Natural killer cell (primary cell): Measurements from ENCODE around the gene MTMR3. TPM values are rescaled to one million over a fixed set of nuclear protein-coding genes. Genes with fewer than 3 reads are reported as not detected.

Source experiments
- ATAC-seq, 3 donors: fragments of 150-1000 bp in 2 of 3; fragments of 200-7000 bp in 1 of 3; cut with Tn5 transposase; 1 replicate in 1 of 3; 2 replicates in 2 of 3; pipeline ENCODE4 v1.10.0; 2021; ENCODE audit warnings: mild to moderate bottlenecking in 2 of 3, moderate library complexity in 2 of 3
- DNase-seq, 2 donors: peaks; one replicate each; pipeline versions ENCODE4 v3.0.0 to v3.0.0-alpha.2; 2013 to 2021; ENCODE audit warnings: mixed read lengths in 1 of 2
- H3K27ac ChIP-seq: one replicate; pipeline ENCODE4 v1.5.1; 2013; ENCODE audit warnings: mild to moderate bottlenecking, low read length
- H3K27me3 ChIP-seq: one replicate; pipeline ENCODE4 v1.6.1; 2013; ENCODE audit warnings: low read length; ENCODE audit not compliant: control insufficient read depth, insufficient read depth
- H3K36me3 ChIP-seq: one replicate; pipeline ENCODE4 v1.6.1; 2013; ENCODE audit warnings: low read length; ENCODE audit not compliant: control insufficient read depth, insufficient read depth
- H3K4me1 ChIP-seq: one replicate; pipeline ENCODE4 v1.6.1; 2013; ENCODE audit warnings: low read length; ENCODE audit not compliant: control insufficient read depth, insufficient read depth
- H3K4me3 ChIP-seq: one replicate; pipeline ENCODE4 v1.5.1; 2013; ENCODE audit warnings: low read length
- H3K9me3 ChIP-seq: one replicate; pipeline ENCODE4 v1.6.1; 2013; ENCODE audit warnings: low read length; ENCODE audit not compliant: control insufficient read depth, insufficient read depth
- H3K27ac Mint-ChIP-seq, 2 donors: one replicate each; pipeline ENCODE4 v1.8.0; 2022; ENCODE audit warnings: mild to moderate bottlenecking in 2 of 2, mixed read lengths in 2 of 2, moderate library complexity in 1 of 2
- H3K27me3 Mint-ChIP-seq, 2 donors: one replicate each; pipeline ENCODE4 v1.8.0; 2022; ENCODE audit warnings: low read depth in 2 of 2, mixed read lengths in 2 of 2
- H3K36me3 Mint-ChIP-seq: one replicate; pipeline ENCODE4 v1.8.0; 2022; ENCODE audit warnings: mixed read lengths
- H3K4me1 Mint-ChIP-seq, 2 donors: one replicate each; pipeline ENCODE4 v1.8.0; 2022; ENCODE audit warnings: mixed read lengths in 2 of 2
- H3K4me3 Mint-ChIP-seq: one replicate; pipeline ENCODE4 v1.8.0; 2022; ENCODE audit warnings: mild to moderate bottlenecking, moderate library complexity, mixed read lengths
- H3K9me3 Mint-ChIP-seq, 2 donors: one replicate each; pipeline ENCODE4 v1.8.0; 2022; ENCODE audit warnings: mixed read lengths in 2 of 2
- WGBS: methylation state at CpG from one replicate; pipeline ENCODE4 v1.1.7; 2013; ENCODE audit warnings: missing lambda C conversion rate; ENCODE audit not compliant: insufficient coverage; 5-methylcytosine and 5-hydroxymethylcytosine counted together
- intact Hi-C: fragments of 100-400 bp; cut with micrococcal nuclease; formaldehyde crosslinking; loops from one replicate; pipeline ENCODE4 v1.14.2; 2022
- total RNA-seq, 4 donors: library from RNA; stranded (reverse); fragments of 120-200 nt in 1 of 4; gene quantifications; one replicate each; pipeline versions ENCODE4 v1.2.3 to v1.2.4, GENCODE V29; 2013 to 2022
- TF ChIP-seq, protein P1 (sequence below): fragments of 200-600 bp; IDR thresholded peaks from one replicate; pipeline ENCODE4 v1.8.0; 2022; ENCODE audit warnings: antibody characterized with exemption

The MTMR3 gene
- total RNA-seq, 3 donors from 2014 or later (not counting 1 experiment from before 2014, with no cell fraction given), result 62.1 to 83.4 (median 75.6) TPM

DNA sequence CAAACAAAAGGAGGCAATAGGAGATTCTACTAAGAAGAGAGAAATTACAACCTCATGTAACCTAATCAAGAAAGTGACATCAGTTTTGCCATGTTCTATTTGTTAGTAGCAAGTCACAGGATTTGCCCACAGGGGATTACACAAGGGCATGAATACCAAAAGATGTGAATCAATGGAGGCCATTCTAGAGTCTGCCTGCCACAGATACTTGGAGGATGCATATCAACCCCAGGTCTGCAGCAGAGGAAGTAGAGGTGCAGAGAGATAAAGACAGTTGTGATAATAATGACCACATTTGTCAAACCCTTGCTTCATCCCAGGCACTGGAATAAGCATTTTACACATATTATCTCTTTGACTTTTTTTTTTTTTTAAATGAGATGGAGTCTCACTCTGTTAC is 42.5 kb upstream of the MTMR3 start:
- TF ChIP-seq, protein P1, sequence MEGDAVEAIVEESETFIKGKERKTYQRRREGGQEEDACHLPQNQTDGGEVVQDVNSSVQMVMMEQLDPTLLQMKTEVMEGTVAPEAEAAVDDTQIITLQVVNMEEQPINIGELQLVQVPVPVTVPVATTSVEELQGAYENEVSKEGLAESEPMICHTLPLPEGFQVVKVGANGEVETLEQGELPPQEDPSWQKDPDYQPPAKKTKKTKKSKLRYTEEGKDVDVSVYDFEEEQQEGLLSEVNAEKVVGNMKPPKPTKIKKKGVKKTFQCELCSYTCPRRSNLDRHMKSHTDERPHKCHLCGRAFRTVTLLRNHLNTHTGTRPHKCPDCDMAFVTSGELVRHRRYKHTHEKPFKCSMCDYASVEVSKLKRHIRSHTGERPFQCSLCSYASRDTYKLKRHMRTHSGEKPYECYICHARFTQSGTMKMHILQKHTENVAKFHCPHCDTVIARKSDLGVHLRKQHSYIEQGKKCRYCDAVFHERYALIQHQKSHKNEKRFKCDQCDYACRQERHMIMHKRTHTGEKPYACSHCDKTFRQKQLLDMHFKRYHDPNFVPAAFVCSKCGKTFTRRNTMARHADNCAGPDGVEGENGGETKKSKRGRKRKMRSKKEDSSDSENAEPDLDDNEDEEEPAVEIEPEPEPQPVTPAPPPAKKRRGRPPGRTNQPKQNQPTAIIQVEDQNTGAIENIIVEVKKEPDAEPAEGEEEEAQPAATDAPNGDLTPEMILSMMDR, result no peak
- Histone ChIP-seq H3K27ac (no peak overlapping the region), H3K4me3 (no peak overlapping the region), H3K4me1 (peaks cover 14% of the 10 kb centered on the region), H3K9me3 (no peaks in the 10 kb centered on the region), H3K36me3 (no peaks in the 10 kb centered on the region), H3K27me3 (no peaks in the 10 kb centered on the region)
- Mint-ChIP-seq H3K9me3 (no peaks in the 10 kb centered on the region), H3K27ac (no peak overlapping the region), H3K4me3 (no peak overlapping the region), H3K36me3 (no peaks in the 10 kb centered on the region), H3K4me1 (peaks cover 28 to 34% of the 10 kb centered on the region in 2 donors), H3K27me3 (no peaks in the 10 kb centered on the region)
- ATAC-seq (peak in 1 of 3 donors; percentile 49), DNase-seq (no peak)
- intact Hi-C loops, result no loop called here

DNA sequence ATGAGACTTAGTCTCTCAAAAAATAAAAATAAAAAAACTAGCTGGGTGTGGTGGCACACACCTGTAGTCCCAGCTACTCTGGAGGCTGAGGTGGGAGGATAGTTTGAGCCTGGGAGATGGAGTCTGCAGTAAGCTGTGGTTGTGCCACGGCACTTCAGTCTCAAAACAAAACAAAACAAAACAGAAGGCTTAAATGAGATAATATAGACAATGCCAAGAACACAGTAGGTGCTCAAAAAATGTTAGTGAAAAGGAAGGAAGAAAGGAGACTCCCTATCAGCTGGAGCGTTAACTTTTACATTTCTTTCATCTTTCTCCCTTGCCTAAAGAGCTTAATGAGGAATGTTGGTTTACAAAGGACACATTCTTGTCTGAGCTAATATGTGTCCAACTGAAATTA is 40.8 kb upstream of the MTMR3 start:
- Mint-ChIP-seq H3K4me3 (no peak overlapping the region), H3K9me3 (no peaks in the 10 kb centered on the region), H3K27ac (no peak overlapping the region), H3K4me1 (peaks cover 17 to 20% of the 10 kb centered on the region in 2 donors), H3K36me3 (no peaks in the 10 kb centered on the region), H3K27me3 (no peaks in the 10 kb centered on the region)
- Histone ChIP-seq H3K27ac (no peak overlapping the region), H3K36me3 (no peaks in the 10 kb centered on the region), H3K4me1 (peaks cover 10% of the 10 kb centered on the region), H3K4me3 (no peak overlapping the region), H3K27me3 (no peaks in the 10 kb centered on the region), H3K9me3 (no peaks in the 10 kb centered on the region)
- no CpG with 5 or more reads among the region's 2 CpGs for WGBS
- TF ChIP-seq, protein P1, result no peak
- no peak for ATAC-seq
- DNase-seq, result no peak
- intact Hi-C loops, result no loop called here

DNA sequence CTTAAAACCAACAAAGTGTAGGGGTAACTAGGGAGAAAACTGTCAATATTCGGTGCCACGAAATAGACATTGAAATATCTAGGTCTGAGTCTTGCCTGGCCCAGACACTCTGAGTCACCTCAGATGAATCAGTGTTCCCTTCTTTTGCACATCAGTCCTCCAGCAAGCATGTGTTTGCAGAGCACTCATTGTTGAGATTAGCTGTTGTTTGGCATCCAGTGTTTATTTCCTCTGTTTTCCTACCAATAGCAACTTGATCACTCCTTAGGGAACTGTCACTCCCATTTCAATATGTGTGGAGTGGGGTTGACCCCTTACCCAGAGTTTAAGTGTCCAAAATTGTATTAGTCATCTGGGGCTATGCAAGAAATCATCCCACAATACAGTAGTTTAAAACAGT is 40.2 kb upstream of the MTMR3 start:
- DNase-seq, result no peak
- 86% methylated on average over 2 of the region's 2 CpGs for WGBS
- no peaks in the 10 kb centered on the region for H3K27me3 ChIP-seq
- H3K4me1 ChIP-seq, result peaks cover 4% of the 10 kb centered on the region
- Mint-ChIP-seq H3K27ac (no peak overlapping the region), H3K27me3 (no peaks in the 10 kb centered on the region), H3K36me3 (no peaks in the 10 kb centered on the region), H3K9me3 (no peaks in the 10 kb centered on the region), H3K4me3 (no peak overlapping the region), H3K4me1 (peaks cover 12 to 15% of the 10 kb centered on the region in 2 donors)
- H3K36me3 ChIP-seq, result no peaks in the 10 kb centered on the region
- no peaks in the 10 kb centered on the region for H3K9me3 ChIP-seq
- no peak overlapping the region for H3K27ac ChIP-seq
- intact Hi-C loops, result no loop called here
- TF ChIP-seq, protein P1, result no peak
- H3K4me3 ChIP-seq, result no peak overlapping the region
- no peak for ATAC-seq

DNA sequence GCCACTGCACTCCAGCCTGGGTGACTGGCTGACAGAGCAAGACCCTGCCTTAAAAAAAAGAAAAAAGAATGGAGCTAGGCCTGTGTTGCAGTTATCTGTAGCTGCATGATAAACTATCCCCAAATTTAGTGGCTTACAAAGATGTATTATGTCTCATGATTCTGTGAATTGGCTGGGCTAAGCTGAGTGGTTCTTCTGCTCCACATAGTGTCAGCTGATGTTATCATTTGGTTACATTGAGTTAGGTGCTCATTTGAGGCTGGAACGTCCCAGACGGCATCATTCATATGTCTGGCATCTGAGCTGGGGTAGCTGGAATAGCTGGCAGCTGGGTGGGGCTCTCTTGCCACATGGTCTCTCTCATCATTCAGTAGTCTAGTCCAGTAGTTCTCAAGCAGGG is 36.7 kb upstream of the MTMR3 start:
- H3K4me3 ChIP-seq, result no peak overlapping the region
- Mint-ChIP-seq H3K27me3 (no peaks in the 10 kb centered on the region), H3K36me3 (no peaks in the 10 kb centered on the region), H3K9me3 (no peaks in the 10 kb centered on the region), H3K4me1 (no peaks in the 10 kb centered on the region), H3K4me3 (no peak overlapping the region), H3K27ac (no peak overlapping the region)
- DNase-seq, result no peak
- ATAC-seq, result no peak
- H3K9me3 ChIP-seq, result no peaks in the 10 kb centered on the region
- intact Hi-C loops, result no loop called here
- 88% methylated on average over 2 of the region's 2 CpGs for WGBS
- H3K36me3 ChIP-seq, result no peaks in the 10 kb centered on the region
- no peaks in the 10 kb centered on the region for H3K27me3 ChIP-seq
- no peaks in the 10 kb centered on the region for H3K4me1 ChIP-seq
- TF ChIP-seq, protein P1, result no peak
- no peak overlapping the region for H3K27ac ChIP-seq
